Measurements from ENCODE around the gene ATP8A1.

GRCh38 chr4:42416017-42416416 is 240.9 kb downstream of the ATP8A1 start:
- TF ChIP-seq POLR2A (IDR thresholded peaks at IDR 0.05) (no peak), CTCF (IDR thresholded peaks at IDR 0.05) (no peak)

Measured in prostate gland (tissue), 2 donors.